ENCODE measurements around the gene ODC1.

- TF ChIP-seq SP1 (IDR thresholded peaks at IDR 0.05) = no peak
- no peak for TF ChIP-seq FOXK2 (IDR thresholded peaks at IDR 0.05)
- no peak for TF ChIP-seq BHLHE40 (IDR thresholded peaks at IDR 0.05; ENCODE audit: borderline replicate concordance)
- no peak for TF ChIP-seq ARNT (IDR thresholded peaks at IDR 0.05)
- TF ChIP-seq FOXM1 (IDR thresholded peaks at IDR 0.05; ENCODE audit: borderline replicate concordance) = no peak
- no peak for TF ChIP-seq TARDBP (IDR thresholded peaks at IDR 0.05)
- TF ChIP-seq ELF4 (IDR thresholded peaks at IDR 0.05) = no peak
- no peak for TF ChIP-seq CTBP1 (IDR thresholded peaks at IDR 0.05; ENCODE audit: borderline replicate concordance)
- TF ChIP-seq L3MBTL2 (conservative IDR thresholded peaks at IDR 0.05) = no peak
- no peak for TF ChIP-seq ZNF384 (IDR thresholded peaks at IDR 0.05)
Measured at GRCh38 chr2:10430886-10431622, 17.1 kb downstream of the ODC1 start.

All from HEK293T (cell line).